Fibroblast of the aortic adventitia (primary cell): ENCODE results near the gene POLE2. TPM values are rescaled to one million over a fixed set of nuclear protein-coding genes. Genes with fewer than 3 reads are reported as not detected.

ENCODE experiments used
- DNase-seq: peaks from one replicate; pipeline ENCODE4 v3.0.0-alpha.2; 2010; ENCODE audit warnings: low read depth
- H3K4me3 ChIP-seq: 2 replicates; pipeline ENCODE4 v1.5.1; 2011; ENCODE audit warnings: low read depth, mild to moderate bottlenecking, control low read depth, low read length, moderate library complexity
- total RNA-seq: library from RNA; depleted of rRNA; stranded (reverse); fragments of >200 nt; gene quantifications from 2 replicates; pipeline ENCODE4 v1.2.3, GENCODE V29; 2012; ENCODE audit warnings: low replicate concordance
- TF ChIP-seq, protein P1 (sequence below): IDR thresholded peaks from 2 replicates; pipeline ENCODE4 v1.5.1; 2011; ENCODE audit warnings: mild to moderate bottlenecking, low read length, control low read depth, inconsistent platforms; ENCODE audit not compliant: insufficient read depth

Gene POLE2
- total RNA-seq, 1 donor: 36.2 TPM

- no peak for DNase-seq
- TF ChIP-seq, protein P1, sequence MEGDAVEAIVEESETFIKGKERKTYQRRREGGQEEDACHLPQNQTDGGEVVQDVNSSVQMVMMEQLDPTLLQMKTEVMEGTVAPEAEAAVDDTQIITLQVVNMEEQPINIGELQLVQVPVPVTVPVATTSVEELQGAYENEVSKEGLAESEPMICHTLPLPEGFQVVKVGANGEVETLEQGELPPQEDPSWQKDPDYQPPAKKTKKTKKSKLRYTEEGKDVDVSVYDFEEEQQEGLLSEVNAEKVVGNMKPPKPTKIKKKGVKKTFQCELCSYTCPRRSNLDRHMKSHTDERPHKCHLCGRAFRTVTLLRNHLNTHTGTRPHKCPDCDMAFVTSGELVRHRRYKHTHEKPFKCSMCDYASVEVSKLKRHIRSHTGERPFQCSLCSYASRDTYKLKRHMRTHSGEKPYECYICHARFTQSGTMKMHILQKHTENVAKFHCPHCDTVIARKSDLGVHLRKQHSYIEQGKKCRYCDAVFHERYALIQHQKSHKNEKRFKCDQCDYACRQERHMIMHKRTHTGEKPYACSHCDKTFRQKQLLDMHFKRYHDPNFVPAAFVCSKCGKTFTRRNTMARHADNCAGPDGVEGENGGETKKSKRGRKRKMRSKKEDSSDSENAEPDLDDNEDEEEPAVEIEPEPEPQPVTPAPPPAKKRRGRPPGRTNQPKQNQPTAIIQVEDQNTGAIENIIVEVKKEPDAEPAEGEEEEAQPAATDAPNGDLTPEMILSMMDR: no peak
- H3K4me3 ChIP-seq: no peak overlapping the region
Measured at GRCh38 chr14:49654511-49654910, 33.5 kb downstream of the POLE2 start.

- no peak for DNase-seq
- TF ChIP-seq, protein P1: no peak
- H3K4me3 ChIP-seq: no peak overlapping the region
Measured at GRCh38 chr14:49653508-49653907, 34.5 kb downstream of the POLE2 start.

DNA sequence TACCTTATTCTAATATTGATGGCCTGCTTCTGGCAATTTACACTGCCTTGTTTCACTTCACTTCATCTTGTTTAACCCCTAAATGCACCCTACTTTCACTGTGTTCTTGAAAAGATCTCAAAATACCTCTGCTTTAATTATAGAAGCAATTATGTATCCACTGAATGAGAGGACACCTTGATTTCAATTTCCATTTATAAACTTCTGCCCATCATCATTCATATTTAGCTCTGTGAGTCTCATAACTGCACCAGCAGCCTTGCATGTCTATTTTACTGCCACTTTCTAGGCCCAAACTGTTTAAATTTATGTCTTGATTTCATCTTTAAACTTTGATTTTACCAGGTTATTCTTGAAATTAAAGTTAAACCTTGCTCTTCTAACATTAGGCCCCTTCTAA, 45.9 kb downstream of the POLE2 start:
- no peak for DNase-seq
- TF ChIP-seq, protein P1: no peak
- H3K4me3 ChIP-seq: no peak overlapping the region

DNA sequence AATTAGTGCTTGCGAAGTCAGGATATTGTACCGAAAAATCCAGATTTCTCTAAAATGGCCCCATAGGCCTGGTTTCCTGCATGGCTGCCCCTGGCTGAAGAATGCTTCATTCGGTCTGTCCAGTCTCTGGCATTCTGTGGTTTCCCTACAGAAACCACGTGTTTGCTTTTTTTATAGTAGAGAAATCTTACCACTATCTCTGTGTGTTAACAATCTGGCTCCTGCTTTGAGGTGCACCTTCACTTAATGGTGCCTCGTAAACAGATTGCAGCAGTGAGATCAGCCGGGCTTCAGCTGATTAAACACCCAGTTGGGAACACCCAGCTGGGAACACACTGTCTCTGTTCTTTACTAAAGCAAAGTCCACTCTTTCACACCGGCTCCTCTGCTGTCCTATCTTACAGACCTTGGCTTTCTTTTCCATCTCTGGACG, 46.3 kb downstream of the POLE2 start:
- DNase-seq: no peak
- H3K4me3 ChIP-seq: no peak overlapping the region
- TF ChIP-seq, protein P1: no peak

- TF ChIP-seq, protein P1: no peak
- DNase-seq: no peak
- no peak overlapping the region for H3K4me3 ChIP-seq
Measured at GRCh38 chr14:49640540-49641417, 47.2 kb downstream of the POLE2 start.

DNA sequence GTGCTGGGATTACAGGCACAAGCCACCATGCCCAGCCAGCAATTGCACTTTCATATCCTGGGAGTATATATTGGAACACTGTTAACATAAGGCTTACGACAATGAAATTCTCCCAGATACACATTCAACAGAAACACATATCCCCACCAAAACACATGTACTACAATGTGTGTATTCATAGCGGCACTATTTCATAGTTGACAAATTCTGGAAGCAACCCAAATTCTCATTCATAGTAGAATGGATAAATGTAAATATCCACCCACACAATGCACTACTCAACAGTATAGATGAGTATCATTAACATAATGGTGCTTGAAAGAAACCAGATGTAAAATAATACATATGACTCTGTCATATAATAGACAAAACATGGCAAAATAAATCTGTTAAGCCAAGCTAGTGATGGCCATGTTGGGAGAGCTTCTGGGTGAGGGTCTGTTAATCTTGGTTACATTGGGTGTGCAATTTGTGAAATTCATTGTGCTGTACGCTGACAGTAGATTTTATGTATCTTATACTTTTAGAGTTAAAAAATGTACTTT, 50.4 kb downstream of the POLE2 start:
- DNase-seq: no peak
- TF ChIP-seq, protein P1: no peak
- no peak overlapping the region for H3K4me3 ChIP-seq
